ENCODE data around the gene KDM4B. TPM values are rescaled to one million over a fixed set of nuclear protein-coding genes. Genes with fewer than 3 reads are reported as not detected.
A peak's percentile ranks its signal among the peaks of the same experiment; 100 is the strongest.

Gene KDM4B
- total RNA-seq, 2 experiments from 2014 or later = 46.3 to 46.6 TPM

- H3K27ac Mint-ChIP-seq = no peak overlapping the region
Measured at GRCh38 chr19:5127717-5128116, 158.8 kb downstream of the KDM4B start.

GRCh38 chr19:5128251-5128935 lies 159.5 kb downstream of the KDM4B start:
- CTCF ChIA-PET = no interaction called here
- no peaks in the 10 kb centered on the region for H3K27me3 Mint-ChIP-seq
- peaks cover 45% of the 10 kb centered on the region for H3K4me1 Mint-ChIP-seq (ENCODE audit: low read depth)
- no peak for TF ChIP-seq CTCF (IDR thresholded peaks at IDR 0.05)
- ATAC-seq = no peak
- no peak overlapping the region for H3K27ac Mint-ChIP-seq
- POLR2A ChIA-PET = interaction anchor here (0.8 kb wide), 1 partner anchor 10 kb away, joined by 3 read pairs; no protein-coding TSS in a partner anchor
- no peak for DNase-seq
- no peaks in the 10 kb centered on the region for H3K9me3 Mint-ChIP-seq
- no peak overlapping the region for H3K4me3 Mint-ChIP-seq
- H3K36me3 Mint-ChIP-seq (ENCODE audit: low read depth) = peaks cover 22% of the 10 kb centered on the region
- intact Hi-C loops (cut with micrococcal nuclease) = no loop called here

More at GRCh38 chr19:5127717-5128116, 158.8 kb downstream of the KDM4B start:
- Mint-ChIP-seq H3K9me3 (no peaks in the 10 kb centered on the region), H3K36me3 (ENCODE audit: low read depth) (peaks cover 17% of the 10 kb centered on the region), H3K4me1 (ENCODE audit: low read depth) (peaks cover 42% of the 10 kb centered on the region), H3K4me3 (no peak overlapping the region), H3K27me3 (no peaks in the 10 kb centered on the region)
- intact Hi-C loops (cut with micrococcal nuclease) = no loop called here
- DNase-seq = no peak
- TF ChIP-seq CTCF (IDR thresholded peaks at IDR 0.05) = no peak
- ChIA-PET POLR2A (no interaction called here), CTCF (no interaction called here)
- no peak for ATAC-seq

GRCh38 chr19:5128936-5129389 lies 160.1 kb downstream of the KDM4B start:
- no peak for TF ChIP-seq CTCF (IDR thresholded peaks at IDR 0.05)
- POLR2A ChIA-PET = interaction anchor here (0.8 kb wide), 1 partner anchor 9 kb away, joined by 3 read pairs; no protein-coding TSS in a partner anchor
- H3K27me3 Mint-ChIP-seq = no peaks in the 10 kb centered on the region
- no peak overlapping the region for H3K27ac Mint-ChIP-seq
- H3K36me3 Mint-ChIP-seq (ENCODE audit: low read depth) = peaks cover 26% of the 10 kb centered on the region
- intact Hi-C loops (cut with micrococcal nuclease) = no loop called here
- peaks cover 47% of the 10 kb centered on the region for H3K4me1 Mint-ChIP-seq (ENCODE audit: low read depth)
- no peak for DNase-seq
- CTCF ChIA-PET = no interaction called here
- H3K4me3 Mint-ChIP-seq = no peak overlapping the region
- ATAC-seq = no peak
- H3K9me3 Mint-ChIP-seq = no peaks in the 10 kb centered on the region

- no peak for TF ChIP-seq CTCF (IDR thresholded peaks at IDR 0.05)
- ChIA-PET CTCF (no interaction called here), POLR2A (interaction anchor here (1.0 kb wide), 1 partner anchor 9 kb away, joined by 3 read pairs; no protein-coding TSS in a partner anchor)
- Mint-ChIP-seq H3K27ac (peak overlapping the region; percentile 97), H3K9me3 (no peaks in the 10 kb centered on the region), H3K4me3 (peak overlapping the region; percentile 81), H3K4me1 (ENCODE audit: low read depth) (peaks cover 47% of the 10 kb centered on the region), H3K36me3 (ENCODE audit: low read depth) (peaks cover 32% of the 10 kb centered on the region), H3K27me3 (no peaks in the 10 kb centered on the region)
- ATAC-seq (no peak), DNase-seq (no peak)
- intact Hi-C loops (cut with micrococcal nuclease) = no loop called here
Measured at GRCh38 chr19:5129691-5130090, 160.8 kb downstream of the KDM4B start.

- H3K4me1 Mint-ChIP-seq (ENCODE audit: low read depth) = peaks cover 41% of the 10 kb centered on the region
- intact Hi-C loops (cut with micrococcal nuclease) = no loop called here
- no peaks in the 10 kb centered on the region for H3K9me3 Mint-ChIP-seq
- H3K36me3 Mint-ChIP-seq (ENCODE audit: low read depth) = peaks cover 35% of the 10 kb centered on the region
- ChIA-PET CTCF (no interaction called here), POLR2A (interaction anchor here (0.8 to 1.3 kb wide), 3 partner anchors 9 to 11 kb away, joined by 3 to 8 read pairs (median 6); no protein-coding TSS in a partner anchor)
- TF ChIP-seq CTCF (IDR thresholded peaks at IDR 0.05) = no peak
- DNase-seq (peak; percentile 88), ATAC-seq (peak; percentile 74)
- no peaks in the 10 kb centered on the region for H3K27me3 Mint-ChIP-seq
- peak overlapping the region; percentile 81 for H3K4me3 Mint-ChIP-seq
- peak overlapping the region; percentile 97 for H3K27ac Mint-ChIP-seq
Measured at GRCh38 chr19:5130371-5131030, 161.6 kb downstream of the KDM4B start.
